Articular chondrocyte of knee joint (primary cell): ENCODE results near the gene NEUROD1. TPM values are rescaled to one million over a fixed set of nuclear protein-coding genes. Genes with fewer than 3 reads are reported as not detected.

Source experiments
- total RNA-seq: library from RNA; depleted of rRNA; stranded (reverse); fragments of >200 nt; gene quantifications from 2 replicates; pipeline ENCODE4 v1.2.3, GENCODE V29; 2012

Gene NEUROD1
- total RNA-seq, result not detected in 2 replicates

DNA sequence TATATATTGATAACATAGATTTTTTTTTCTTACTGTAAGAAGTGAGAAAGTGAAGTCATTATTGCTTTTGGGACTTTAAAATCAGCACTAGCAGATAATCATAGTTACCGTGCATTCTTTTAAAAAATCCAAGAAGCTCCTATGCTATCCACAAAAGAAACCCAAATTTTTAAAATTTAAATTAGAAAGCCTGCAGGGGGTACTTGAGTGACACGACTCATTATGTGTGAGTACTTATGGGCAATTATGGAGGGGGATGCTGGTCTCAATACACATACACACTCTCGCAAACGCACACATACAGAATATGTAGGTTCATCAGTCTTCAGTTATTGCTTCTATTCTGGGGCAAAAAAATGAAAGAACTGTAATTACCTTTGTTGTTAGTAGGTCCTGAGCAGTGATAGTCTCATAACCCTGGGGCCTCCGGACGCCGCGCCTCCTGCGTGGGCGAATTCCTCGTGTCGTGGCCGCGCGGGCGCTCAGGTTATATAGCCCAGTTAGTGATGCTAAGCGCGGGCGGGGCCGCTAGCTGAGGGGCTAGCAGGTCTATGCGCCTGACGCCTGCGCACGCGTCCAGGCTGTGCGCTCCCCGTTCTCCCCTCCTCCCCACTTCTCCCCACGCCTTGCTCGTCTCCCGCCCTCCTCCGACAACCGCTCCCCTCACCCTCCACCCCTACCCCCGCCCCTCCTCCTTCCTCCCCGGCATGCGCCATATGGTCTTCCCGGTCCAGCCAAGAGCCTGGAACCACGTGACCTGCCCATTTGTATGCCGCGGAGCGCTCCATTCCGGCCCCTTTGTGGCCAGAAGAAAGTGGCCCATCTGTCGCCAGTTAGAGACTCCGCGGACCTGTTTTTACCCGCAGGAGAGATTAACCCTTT lies at the start of gene NEUROD1:
NEUROD1 (minus strand) TSS at position 463 of the 882 bp plus-strand sequence. CDS start 1,657 bp downstream, outside the sequence.

DNA sequence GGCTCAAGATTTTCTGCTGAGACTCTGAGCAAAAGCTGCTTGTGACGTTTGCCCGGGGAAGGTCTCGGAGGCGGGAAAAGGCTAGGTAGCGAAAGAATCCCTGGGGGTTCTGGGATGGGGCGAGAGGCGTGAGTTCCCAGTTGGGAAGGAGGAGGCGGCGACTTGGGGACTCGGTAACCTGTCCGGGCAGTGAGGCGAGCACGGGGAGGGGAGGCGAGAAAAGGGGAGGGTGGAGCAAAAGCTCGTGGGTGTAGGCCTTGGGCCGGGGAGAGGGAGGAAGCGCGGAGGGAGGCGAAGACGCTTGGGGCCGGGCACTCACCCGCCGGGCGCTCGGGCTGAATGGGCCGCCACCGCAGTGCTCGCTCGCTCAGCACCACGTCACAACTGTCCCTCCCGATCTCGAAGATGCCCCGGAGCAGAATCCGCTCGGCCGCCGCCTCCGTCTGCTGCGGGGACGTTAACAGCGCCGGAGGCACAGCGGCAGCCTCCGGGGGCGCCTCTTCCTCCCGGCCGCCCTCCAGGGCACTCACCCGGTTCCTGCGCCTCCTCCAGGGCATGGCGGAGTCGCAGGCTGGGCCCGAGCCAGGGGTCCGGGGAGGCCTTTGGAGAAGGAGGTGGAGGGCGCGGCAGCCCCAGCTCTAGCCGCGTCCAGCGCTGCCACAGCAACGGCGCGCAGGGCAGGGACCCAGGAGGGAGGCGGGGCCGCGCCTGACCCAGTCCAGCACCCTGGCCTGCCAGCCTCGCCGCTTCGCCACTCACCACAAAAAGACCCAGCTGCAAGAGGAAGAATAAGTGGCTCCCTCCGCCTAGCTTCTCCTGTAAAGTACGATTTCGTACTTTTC lies 23.6 kb downstream of the NEUROD1 start, which contains the start of gene CERKL:
CERKL (minus strand) TSS at position 656 of the 842 bp plus-strand sequence; CDS start at position 557, 99 bp downstream.

Other genes with a start within 250 kb of the NEUROD1 start
- gene ITGA4, start 223.1 kb downstream of the NEUROD1 start, total RNA-seq, result 7.1 and 7.4 TPM in 2 replicates
- gene CERKL, start 23.4 kb downstream of the NEUROD1 start, total RNA-seq, result 0.26 and 0.32 TPM in 2 replicates
- 328 and 340 TPM in 2 replicates for gene ITPRID2, start 211.2 kb upstream of the NEUROD1 start, total RNA-seq